Activated CD8-positive, alpha-beta memory T cell treated with anti-CD3 and anti-CD28 coated beads, Interleukin-2, amount 50 U/mL, for 1 hour (primary cell): Measurements from ENCODE around the gene CHST8.

Experiments
- DNase-seq: peaks from one replicate; pipeline ENCODE4 v3.0.0-alpha.2; 2020; ENCODE audit errors: extremely low read depth

The CHST8 gene

DNA sequence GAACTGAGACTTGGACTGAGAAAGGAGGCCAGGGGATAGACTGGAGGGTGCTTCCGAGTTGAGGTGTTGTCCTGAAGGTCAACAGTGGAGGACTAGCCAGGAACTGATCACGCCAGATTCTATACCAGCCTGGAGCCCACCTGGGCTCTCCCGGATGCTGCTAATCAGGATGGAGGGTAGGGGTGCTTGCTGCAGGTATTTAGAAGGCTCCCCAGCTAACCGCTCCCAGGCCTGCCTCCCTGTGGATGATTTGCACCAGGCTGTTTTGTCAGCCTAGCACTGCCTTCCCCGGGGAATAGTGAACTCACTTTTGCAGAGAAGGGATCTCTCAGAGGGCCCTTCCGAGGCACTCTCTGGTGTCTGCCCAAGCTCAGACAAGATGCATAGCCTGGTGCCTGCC is 114.4 kb downstream of the CHST8 start:
- DNase-seq, result no peak

DNA sequence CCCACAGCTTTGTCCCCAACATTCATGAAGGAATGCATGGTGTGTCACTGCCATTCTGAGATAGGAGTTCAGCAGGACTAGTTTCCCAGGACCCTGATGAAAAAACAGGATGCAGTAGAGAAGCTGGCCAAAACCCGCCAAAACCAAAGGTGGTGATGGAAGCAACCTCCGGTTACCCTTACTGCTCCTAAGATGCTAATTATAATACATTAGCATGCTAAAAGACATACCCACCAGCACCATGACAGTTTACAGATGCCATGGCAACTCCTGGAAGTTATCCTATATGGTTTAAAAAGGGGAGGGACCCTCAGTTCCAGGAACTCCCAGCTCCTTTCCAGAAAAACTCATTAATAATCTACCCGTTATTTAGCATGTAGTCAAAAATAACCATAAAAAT is 115.0 kb downstream of the CHST8 start:
- DNase-seq, result no peak

DNA sequence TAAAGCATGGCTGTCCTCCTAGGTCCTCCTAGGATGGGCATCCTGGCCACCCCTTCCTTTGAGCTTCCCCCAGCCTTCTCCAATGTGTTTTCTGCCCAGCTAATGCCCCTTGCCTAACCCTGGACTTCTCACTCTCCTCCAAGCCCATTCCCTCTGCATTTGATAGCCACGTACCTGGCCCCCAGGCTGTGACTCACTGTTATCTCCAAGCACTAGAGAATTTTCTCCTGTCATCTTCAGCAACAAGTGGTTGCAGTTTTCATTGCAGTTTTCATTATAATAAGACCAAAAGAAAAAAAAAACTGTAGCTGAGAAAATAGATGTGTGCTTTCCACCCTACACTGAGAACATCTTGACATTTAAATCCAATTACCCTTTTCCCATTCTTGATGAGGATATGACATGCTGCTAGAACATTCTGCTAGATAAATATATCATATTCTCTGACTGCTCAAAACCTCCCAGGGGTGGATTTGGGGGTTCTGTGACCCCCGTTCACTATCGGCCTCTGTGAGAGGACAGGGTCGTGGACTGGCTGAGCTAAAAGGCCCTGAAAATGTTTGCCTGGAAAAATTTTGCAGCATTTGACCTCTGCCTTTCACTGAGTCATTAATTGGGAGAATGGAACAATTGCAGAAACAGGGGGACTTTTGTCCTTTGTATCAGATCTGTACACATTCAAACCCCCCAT is 116.1 kb downstream of the CHST8 start:
- no peak for DNase-seq

DNA sequence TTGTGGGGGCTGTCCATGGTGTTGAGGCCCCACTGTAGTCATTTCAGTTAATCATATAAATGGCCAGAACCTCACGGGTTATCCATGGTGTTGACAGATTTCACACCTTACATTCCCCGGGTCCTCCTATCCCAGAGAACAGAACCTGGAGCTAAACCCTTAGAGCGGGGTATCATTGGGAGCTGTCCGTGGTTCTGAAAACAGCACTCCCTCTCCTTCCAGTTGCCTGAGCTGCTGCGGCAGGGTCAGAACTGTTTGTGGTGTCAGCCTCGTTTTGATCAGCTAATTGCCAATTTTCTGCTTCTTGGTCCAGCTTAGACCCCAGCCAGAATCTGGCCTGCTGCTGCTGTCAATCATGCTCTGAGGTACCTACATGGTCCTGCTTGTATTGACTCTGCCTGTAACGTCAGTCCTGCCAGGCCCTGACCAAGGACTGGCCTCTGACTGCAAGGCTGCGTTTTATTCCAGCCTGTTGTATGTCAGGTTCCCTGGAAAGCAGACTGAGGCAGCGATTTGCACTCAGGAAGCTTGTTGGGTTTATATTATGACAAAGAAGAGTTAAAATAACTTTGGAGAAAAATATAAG is 119.2 kb downstream of the CHST8 start:
- no peak for DNase-seq

DNA sequence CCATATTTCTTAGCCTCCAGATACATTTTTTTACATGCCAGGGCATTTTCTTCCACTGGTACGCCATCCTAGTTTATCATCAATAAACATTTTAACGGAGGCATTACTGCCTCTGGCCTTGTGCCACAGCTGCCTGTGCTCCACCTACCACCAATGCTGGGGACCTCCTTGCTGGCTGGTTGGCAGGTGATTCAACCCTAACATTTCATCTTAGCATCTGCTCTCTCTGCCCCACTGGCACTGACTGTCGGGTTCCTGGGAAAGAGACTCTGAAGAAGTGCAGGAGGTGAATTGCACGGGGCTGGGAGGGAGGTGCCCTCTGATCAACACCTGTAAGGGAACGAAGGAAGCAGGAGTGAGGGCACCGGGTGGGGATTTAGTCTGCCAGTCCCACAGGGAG is 123.5 kb downstream of the CHST8 start:
- DNase-seq, result no peak

DNA sequence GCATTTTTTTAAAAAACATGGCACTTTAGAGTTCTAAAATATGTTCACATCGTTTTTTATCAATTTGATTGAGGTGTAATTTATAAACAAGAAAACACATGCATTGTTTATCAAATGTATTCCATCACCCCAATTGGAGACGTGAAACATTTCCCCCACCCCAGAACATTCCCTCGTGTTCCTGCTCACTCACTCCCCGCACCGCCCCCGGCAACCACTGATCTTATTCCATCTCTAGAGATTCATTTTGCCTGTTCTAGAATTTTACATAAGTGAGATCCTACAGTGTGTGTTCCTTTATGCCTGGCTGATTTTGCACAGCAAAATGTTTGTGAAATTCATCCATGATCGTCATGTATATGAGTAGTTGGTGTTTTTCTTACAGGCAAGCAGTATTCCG is 124.4 kb downstream of the CHST8 start:
- no peak for DNase-seq

DNA sequence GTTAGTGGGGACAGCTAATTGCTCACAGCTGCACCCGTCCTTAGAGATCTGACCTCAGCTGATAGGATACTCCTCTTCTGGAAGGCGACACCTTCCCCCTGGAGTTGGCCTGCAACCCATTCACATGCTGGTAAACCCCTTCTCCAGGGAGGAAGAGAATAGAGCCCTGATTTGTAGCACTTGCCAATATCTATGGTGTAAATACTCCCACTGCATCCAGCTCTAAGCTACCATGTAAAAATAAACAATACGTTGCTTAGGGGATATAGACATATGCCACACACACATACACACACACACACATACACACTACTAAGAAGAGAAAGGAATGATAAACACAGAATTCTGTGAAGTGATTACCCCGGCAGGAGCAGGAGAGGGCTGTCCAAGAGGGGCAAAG is 125.5 kb downstream of the CHST8 start:
- DNase-seq, result no peak

DNA sequence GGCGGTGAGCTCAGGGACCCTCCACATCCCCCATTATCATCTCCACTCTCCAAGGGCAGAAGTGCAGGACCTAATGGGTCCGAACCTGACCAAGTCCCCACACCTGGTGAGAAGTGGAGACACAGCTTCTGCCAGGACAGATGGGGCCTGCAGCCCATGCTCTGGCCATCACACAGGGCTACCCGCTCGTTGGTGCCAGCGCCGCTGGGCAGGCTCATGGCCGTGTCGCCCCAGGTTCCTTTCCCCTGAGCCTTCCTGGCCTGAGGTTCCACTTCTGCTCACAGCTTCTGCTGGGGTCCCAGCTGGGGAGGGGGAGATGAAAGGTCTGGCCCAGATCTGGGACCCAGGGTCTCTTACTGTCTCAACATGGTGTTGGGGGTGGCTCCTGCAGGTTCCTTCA is 126.5 kb downstream of the CHST8 start:
- DNase-seq, result no peak

DNA sequence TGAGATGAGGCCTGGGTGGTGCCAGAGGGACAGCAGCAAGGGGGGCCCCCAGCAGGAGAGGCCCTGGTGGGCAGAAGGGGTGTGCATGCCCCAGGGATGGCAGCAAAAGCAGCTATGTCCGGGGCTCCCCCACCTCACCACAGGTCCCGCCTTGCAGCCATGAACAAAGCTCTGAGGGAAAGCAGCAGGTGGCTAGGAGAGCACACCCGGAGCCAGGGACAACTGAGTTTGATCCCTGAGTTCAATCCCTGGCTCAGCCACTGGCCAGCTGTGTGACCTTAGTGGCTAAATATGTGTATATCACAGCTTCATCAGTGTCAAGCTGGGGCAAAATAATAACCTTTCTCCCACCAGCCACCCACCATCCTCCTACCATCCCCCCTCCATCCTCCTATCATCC is 127.3 kb downstream of the CHST8 start:
- no peak for DNase-seq

DNA sequence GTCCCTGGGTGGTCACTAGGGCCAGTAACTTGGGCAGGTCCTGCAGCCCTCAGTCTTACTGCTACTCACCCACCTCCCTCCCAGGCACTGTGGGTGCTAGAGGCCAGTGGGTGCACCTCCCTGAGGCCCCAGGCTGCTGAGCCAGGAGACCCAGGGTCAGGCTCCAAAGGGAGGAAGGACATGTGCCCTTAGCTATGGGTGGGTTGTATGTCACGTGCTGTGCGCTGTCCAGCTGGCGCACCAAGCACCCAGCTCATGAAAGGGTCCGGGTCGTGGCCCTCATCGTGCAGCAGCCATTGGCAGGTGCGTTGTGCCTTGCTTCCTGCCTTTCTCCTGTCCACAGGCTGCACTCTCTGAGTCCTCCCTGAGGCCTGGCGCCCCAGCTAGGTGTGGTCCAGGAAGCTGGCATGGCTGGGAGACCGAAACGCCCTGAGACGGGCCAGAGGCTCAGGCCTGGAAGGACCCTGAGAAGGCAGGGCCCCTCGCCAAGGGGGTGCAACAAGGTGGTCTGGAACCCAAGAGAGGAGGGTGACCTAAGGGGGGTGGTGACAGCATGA is 127.9 kb downstream of the CHST8 start:
- no peak for DNase-seq

DNA sequence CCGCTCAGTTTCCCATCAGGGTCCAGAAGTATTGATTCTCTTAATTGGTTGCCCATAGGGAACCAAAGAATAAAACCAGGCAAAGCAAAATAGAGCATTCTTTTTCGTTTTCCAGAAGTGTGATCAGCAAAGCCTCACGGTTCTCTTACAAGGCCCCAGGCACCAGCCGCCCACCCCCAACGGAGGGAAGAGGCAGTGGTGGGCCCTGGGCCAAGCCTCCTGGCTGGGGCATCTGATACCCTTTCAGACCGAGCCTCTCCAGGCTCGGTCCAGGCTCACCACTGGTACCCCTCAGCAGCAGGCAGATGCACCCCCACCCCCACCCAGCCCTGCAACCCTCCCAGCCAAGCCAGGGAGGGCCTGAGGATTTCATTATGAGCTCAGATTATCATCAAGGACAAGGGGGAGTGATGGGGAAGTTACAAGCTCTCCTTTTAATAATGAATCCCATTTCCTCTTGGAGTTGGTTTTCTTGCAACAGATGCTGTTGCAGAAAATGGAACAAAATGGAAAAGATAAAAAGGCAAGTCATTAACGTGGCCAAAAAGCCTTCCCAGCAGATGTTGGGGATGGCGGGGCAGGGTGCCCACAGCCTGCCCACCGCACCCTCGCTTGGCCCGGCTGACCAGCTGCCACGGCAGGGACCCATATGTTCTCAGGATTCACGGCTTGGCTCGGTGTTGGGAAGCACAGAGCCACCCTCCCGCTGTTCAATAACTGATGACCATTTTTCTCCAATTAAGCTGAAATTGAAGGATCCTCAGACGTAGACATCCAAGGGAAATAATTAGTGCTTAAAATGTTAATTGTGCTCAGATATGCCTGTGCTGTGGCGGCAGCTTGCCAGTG is 129.1 kb downstream of the CHST8 start:
- DNase-seq, result no peak

DNA sequence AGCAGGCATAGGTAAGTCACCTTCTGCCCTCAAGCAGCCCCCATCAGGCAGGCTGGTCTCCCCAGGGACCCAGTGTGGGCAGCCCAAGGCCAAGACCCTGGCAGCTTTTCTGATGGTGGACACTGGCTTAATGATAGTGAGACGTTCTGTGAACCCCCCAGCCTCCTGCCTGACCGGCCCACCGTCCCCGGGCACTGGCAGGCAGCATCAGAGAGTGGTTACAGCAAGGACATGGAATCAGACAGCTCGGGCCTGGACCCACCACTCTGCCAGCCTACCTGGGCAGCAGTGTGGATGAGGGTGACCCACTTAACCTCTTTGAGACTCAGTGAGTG is 129.7 kb downstream of the CHST8 start:
- no peak for DNase-seq

DNA sequence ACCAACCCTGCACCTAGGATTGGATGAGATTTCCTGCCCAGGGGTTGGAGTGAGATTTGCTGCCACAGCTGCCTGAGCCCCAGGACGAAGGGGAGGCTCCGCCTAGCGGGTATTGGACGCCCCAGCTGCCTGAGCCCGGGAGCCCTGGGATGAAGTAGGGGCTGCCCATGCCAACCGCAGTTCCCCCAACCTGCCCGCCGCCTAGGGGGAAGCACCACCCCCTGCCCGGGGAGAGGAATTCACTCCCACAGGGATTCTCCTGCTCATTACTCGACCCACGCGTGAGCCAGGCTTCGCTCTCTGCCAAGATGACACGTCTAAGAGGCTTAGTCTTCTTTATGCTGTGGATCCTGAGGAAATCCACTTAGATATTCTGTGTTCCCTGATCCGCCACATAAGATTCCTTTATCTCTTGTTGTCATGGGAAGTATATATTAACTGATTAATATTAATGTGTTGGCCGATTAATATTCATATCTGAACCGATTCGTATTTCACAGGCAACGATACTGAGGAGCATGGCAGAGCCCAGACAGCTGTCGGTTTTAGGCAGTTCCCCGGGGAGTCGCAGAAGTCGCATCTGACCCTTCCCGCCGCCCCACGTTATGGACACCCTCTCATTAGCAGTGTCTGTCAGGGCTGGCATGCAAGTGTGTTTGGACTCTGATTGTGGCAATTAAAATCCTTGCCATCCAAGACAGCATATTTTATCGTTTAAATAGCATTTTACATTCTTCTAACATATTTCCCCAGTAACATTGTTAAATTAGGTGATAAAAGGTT is 130.5 kb downstream of the CHST8 start:
- DNase-seq, result no peak

DNA sequence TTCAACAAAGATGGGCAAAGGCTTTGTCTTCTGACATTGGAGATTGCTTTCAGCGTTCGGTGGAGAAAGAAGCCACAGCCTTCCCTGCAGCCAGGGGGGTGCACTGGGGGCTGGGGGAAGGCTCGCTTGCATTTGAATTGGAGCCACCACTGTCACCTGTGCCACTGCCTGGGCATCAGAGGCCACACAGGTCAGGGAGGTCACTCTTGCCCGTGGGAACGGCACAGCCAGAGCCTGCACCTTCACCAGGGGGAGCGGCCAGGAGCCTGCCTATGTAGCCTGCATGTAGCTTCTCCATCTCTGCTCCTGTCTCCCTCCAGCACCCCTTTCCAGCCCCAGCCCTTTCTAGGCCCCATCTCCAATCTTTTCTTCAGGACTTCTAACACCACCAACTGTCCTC is 131.2 kb downstream of the CHST8 start:
- DNase-seq, result no peak

DNA sequence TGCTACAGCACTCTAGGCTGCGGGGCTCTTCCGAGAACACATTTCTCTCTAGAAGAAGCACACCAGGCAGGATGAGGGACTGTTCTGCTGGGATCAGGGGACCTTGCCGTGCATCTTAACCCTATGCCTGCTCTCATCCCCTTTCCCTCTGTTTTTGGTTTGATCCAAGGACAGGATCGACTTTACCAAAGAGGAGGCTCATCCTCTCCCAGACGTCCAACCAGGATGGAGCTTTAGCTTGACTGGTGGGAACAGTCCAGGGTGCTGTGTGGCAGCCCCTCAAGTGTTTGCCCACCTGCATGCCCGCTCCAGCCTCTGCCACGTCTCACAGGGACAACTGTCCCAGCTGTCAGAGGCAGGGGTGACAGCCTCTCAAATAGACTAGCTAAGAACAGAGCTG is 132.6 kb downstream of the CHST8 start:
- DNase-seq, result no peak

DNA sequence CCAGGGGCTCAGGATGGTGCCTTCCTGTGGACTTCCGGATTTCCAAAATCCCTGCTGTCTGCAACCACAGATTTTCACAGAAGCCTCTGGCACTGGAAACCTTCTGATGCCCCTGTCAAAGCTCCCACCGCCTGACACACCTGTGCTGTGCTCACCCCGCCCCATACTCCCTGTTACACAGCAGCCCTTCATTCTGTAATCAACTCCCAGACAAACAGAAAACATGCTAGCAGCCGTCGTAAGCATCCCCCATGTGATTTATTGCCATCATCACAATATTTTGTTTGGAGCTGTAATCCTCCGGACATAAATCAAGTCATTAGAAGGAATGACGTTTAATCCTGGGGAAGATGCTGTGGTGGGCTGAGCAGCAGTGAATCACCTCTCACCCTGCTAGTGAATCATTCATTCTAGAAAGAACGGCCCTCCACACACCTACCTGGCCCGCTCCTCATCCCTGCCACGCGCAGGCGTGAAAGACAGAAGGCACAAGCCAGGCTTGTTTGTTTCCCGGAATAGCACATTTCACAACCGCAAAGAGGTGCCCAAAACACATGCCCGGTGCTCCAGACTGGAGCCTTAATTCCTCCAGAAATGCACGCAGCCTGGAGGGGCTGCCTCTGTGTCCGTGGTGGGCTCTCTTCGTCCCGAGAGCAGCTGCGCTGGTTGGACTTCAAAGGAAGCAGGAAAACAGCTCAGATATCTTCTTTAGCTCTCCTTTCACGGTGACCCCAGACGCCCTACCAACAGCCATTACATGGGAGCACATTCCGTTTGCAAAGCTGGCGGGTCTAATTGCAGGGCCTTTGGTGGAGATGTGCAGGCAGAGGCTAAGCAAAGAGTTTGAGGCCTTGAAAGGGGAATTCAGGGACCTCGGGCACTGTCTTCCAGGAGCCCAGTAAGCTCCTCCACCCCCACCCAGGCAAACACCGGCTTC is 133.6 kb downstream of the CHST8 start:
- no peak for DNase-seq

DNA sequence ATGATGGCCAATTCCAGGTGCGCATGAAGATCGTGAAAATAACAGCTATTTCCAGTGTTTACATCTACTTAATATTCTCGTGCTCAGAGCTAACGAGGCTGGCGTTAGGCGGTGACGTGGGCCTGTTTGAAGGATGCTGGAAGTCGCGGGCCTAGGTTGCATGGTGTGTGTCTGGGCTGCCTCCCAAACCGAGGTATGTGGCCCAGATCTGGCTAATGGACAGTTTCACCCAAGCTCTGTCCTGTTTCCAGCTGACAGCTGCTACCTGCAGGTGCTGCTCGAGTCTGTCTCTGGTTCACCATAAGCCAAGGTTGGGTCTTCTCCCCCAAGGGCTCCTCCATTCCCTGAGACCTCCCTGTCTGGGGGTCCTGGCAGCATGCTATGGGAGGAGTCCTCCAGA is 134.4 kb downstream of the CHST8 start:
- DNase-seq, result no peak

DNA sequence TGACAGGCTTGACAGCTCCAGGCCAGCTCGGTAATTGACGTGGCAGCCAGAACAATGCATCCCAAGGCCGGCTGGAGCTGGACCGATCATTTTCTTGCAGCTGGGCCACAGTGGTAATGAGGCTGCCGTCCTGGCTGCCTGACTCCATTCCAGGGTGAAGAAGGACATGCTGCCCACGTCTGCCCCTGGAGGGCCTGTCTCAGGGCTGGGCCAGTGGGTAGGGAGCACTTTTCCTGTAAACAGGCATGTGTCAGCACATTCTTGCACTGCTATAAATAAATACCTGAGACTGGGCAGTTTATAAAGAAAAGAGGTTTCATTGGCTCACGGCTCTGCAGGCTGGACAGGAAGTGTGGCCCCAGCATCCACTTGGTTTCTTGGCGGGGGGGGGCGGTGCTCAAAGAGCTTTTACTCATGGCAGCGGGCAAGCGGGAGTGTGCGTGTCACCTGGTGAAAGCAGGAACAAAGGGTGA is 136.8 kb downstream of the CHST8 start:
- DNase-seq, result no peak

DNA sequence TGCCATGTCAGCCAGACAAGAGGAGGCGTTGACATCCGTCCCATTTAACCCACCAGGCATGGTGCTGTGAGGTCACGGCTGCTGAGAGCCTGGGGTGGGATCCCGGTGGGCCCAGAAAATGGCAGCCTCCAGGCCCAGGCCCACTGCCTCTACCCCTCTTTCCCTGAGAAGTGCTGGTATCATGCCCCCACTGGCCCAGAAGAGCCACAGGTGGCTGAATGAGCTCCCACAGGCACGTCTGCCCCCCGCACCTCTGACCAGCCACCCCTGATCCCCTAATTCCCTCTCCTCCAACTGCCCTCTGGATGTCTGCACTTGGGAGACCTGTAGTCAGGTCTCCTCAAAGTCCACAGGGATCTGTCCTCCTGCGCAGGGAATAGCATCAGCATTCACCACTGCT is 137.6 kb downstream of the CHST8 start:
- DNase-seq, result no peak

DNA sequence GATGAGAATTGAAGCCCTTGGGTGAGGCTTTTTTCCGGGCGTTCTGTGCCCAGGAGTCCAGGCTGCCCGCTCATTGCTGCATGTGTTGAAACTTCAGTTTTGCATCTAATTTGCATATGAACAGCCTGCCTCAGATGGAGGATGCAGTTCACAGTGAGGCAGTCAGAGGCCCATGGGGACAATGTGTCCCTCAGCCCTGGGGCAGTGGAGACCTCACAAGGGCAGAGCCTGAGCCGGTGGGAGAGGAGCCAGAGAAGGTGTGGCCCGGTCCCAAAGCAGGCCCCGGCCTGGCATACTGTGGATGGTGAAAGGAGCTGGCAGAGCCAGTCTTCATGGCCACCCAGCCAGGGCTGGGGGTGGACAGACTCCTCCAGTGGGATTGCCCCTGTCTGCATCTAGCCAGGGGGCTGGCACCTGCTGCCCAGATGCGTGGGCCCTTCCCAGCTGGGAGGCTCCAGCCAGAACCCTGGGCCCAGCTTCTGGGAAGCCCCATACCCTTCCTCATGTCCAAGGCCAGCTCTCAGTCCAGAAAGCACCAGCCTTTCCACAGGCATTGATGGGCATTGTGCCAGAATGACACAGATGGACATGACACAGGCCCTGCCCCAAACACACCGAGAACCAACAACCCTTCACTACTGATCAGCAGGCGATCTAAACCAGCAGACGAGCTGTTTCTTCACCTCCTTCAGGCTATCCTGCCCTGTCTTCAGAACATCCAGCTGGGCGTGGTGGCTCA is 142.0 kb downstream of the CHST8 start:
- DNase-seq, result no peak
